ENCODE results near the gene N4BP3.
"Not testable (repeated sequence)": the region's sequence is repeated elsewhere in the genome, so short reads cannot be mapped to it uniquely, and the experiment has no call there.

Gene N4BP3

GRCh38 chr5:178113141-178113787, at the start of gene N4BP3:
N4BP3 (plus strand) TSS chr5:178113532; CDS start chr5:178119584, 6,052 bp downstream.
- H3K4me1 ChIP-seq (ENCODE audit: control insufficient read depth, insufficient read depth, low read length) = peaks cover 12% of the 10 kb centered on the region
- no peak within 1 kb of the TSS for H3K4me3 ChIP-seq (ENCODE audit: low read length)
- DNase-seq (ENCODE audit: low read depth) = peak; percentile 84
- no peak within 1 kb of the TSS for H3K9ac ChIP-seq (ENCODE audit: low read length)
- H3K27me3 ChIP-seq (replicated peaks; ENCODE audit: control insufficient read depth, insufficient read depth, low read length) = peaks cover 31% of the 10 kb centered on the region
- H3K36me3 ChIP-seq (ENCODE audit: control insufficient read depth, insufficient read depth, low read length, severe bottlenecking) = no peaks in the 10 kb centered on the region
- no peaks in the 10 kb centered on the region for H3K9me3 ChIP-seq (ENCODE audit: control insufficient read depth, low read length)

GRCh38 chr5:178067755-178068154, 45.6 kb upstream of the N4BP3 start:
- H3K9me3 ChIP-seq (ENCODE audit: control insufficient read depth, low read length) = no peaks in the 10 kb centered on the region
- H3K4me3 ChIP-seq (ENCODE audit: low read length) = no peak overlapping the region
- H3K9ac ChIP-seq (ENCODE audit: low read length) = no peak overlapping the region
- H3K27me3 ChIP-seq (replicated peaks; ENCODE audit: control insufficient read depth, insufficient read depth, low read length) = peaks cover 28% of the 10 kb centered on the region
- no peaks in the 10 kb centered on the region for H3K36me3 ChIP-seq (ENCODE audit: control insufficient read depth, insufficient read depth, low read length, severe bottlenecking)
- no peak for DNase-seq (ENCODE audit: low read depth)
- H3K4me1 ChIP-seq (ENCODE audit: control insufficient read depth, insufficient read depth, low read length) = no peaks in the 10 kb centered on the region

GRCh38 chr5:178068293-178068692, 45.0 kb upstream of the N4BP3 start:
- H3K27me3 ChIP-seq (replicated peaks; ENCODE audit: control insufficient read depth, insufficient read depth, low read length) = peaks cover 31% of the 10 kb centered on the region
- no peak for DNase-seq (ENCODE audit: low read depth)
- H3K4me1 ChIP-seq (ENCODE audit: control insufficient read depth, insufficient read depth, low read length) = no peaks in the 10 kb centered on the region
- no peak overlapping the region for H3K4me3 ChIP-seq (ENCODE audit: low read length)
- H3K9me3 ChIP-seq (ENCODE audit: control insufficient read depth, low read length) = no peaks in the 10 kb centered on the region
- H3K36me3 ChIP-seq (ENCODE audit: control insufficient read depth, insufficient read depth, low read length, severe bottlenecking) = no peaks in the 10 kb centered on the region
- no peak overlapping the region for H3K9ac ChIP-seq (ENCODE audit: low read length)

- no peak overlapping the region for H3K4me3 ChIP-seq (ENCODE audit: low read length)
- no peak for DNase-seq (ENCODE audit: low read depth)
- H3K36me3 ChIP-seq (ENCODE audit: control insufficient read depth, insufficient read depth, low read length, severe bottlenecking) = no peaks in the 10 kb centered on the region
- no peaks in the 10 kb centered on the region for H3K9me3 ChIP-seq (ENCODE audit: control insufficient read depth, low read length)
- peaks cover 43% of the 10 kb centered on the region for H3K27me3 ChIP-seq (replicated peaks; ENCODE audit: control insufficient read depth, insufficient read depth, low read length)
- H3K9ac ChIP-seq (ENCODE audit: low read length) = no peak overlapping the region
- no peaks in the 10 kb centered on the region for H3K4me1 ChIP-seq (ENCODE audit: control insufficient read depth, insufficient read depth, low read length)
These were observed 43.4 kb upstream of the N4BP3 start for GRCh38 chr5:178069909-178070308.

GRCh38 chr5:178071108-178071507, 42.2 kb upstream of the N4BP3 start:
- no peaks in the 10 kb centered on the region for H3K9me3 ChIP-seq (ENCODE audit: control insufficient read depth, low read length)
- H3K9ac ChIP-seq (ENCODE audit: low read length) = no peak overlapping the region
- H3K27me3 ChIP-seq (replicated peaks; ENCODE audit: control insufficient read depth, insufficient read depth, low read length) = peaks cover 49% of the 10 kb centered on the region
- peaks cover 3% of the 10 kb centered on the region for H3K4me1 ChIP-seq (ENCODE audit: control insufficient read depth, insufficient read depth, low read length)
- no peaks in the 10 kb centered on the region for H3K36me3 ChIP-seq (ENCODE audit: control insufficient read depth, insufficient read depth, low read length, severe bottlenecking)
- DNase-seq (ENCODE audit: low read depth) = no peak
- H3K4me3 ChIP-seq (ENCODE audit: low read length) = no peak overlapping the region

- Histone ChIP-seq H3K4me3 (ENCODE audit: low read length) (no peak overlapping the region), H3K27me3 (replicated peaks; ENCODE audit: control insufficient read depth, insufficient read depth, low read length) (peaks cover 44% of the 10 kb centered on the region), H3K9me3 (ENCODE audit: control insufficient read depth, low read length) (no peaks in the 10 kb centered on the region), H3K9ac (ENCODE audit: low read length) (no peak overlapping the region), H3K4me1 (ENCODE audit: control insufficient read depth, insufficient read depth, low read length) (peaks cover 3% of the 10 kb centered on the region), H3K36me3 (ENCODE audit: control insufficient read depth, insufficient read depth, low read length, severe bottlenecking) (no peaks in the 10 kb centered on the region)
- no peak for DNase-seq (ENCODE audit: low read depth)
These were observed 40.6 kb upstream of the N4BP3 start for GRCh38 chr5:178072749-178073148.

- peaks cover 37% of the 10 kb centered on the region for H3K27me3 ChIP-seq (replicated peaks; ENCODE audit: control insufficient read depth, insufficient read depth, low read length)
- no peaks in the 10 kb centered on the region for H3K36me3 ChIP-seq (ENCODE audit: control insufficient read depth, insufficient read depth, low read length, severe bottlenecking)
- H3K9ac ChIP-seq (ENCODE audit: low read length) = no peak overlapping the region
- H3K4me1 ChIP-seq (ENCODE audit: control insufficient read depth, insufficient read depth, low read length) = peaks cover 3% of the 10 kb centered on the region
- H3K4me3 ChIP-seq (ENCODE audit: low read length) = no peak overlapping the region
- DNase-seq (ENCODE audit: low read depth) = no peak
- no peaks in the 10 kb centered on the region for H3K9me3 ChIP-seq (ENCODE audit: control insufficient read depth, low read length)
These were observed 38.9 kb upstream of the N4BP3 start for GRCh38 chr5:178074266-178074952.

GRCh38 chr5:178076965-178077364, 36.4 kb upstream of the N4BP3 start:
- not testable (repeated sequence) for H3K9me3 ChIP-seq (ENCODE audit: control insufficient read depth, low read length); H3K9ac ChIP-seq (ENCODE audit: low read length); H3K4me1 ChIP-seq (ENCODE audit: control insufficient read depth, insufficient read depth, low read length); DNase-seq (ENCODE audit: low read depth); H3K4me3 ChIP-seq (ENCODE audit: low read length); H3K36me3 ChIP-seq (ENCODE audit: control insufficient read depth, insufficient read depth, low read length, severe bottlenecking)
- peaks cover 43% of the 10 kb centered on the region for H3K27me3 ChIP-seq (replicated peaks; ENCODE audit: control insufficient read depth, insufficient read depth, low read length)

GRCh38 chr5:178077751-178078150, 35.6 kb upstream of the N4BP3 start:
- H3K36me3 ChIP-seq (ENCODE audit: control insufficient read depth, insufficient read depth, low read length, severe bottlenecking) = no peaks in the 10 kb centered on the region
- no peak overlapping the region for H3K9ac ChIP-seq (ENCODE audit: low read length)
- H3K4me1 ChIP-seq (ENCODE audit: control insufficient read depth, insufficient read depth, low read length) = peaks cover 3% of the 10 kb centered on the region
- DNase-seq (ENCODE audit: low read depth) = no peak
- peaks cover 43% of the 10 kb centered on the region for H3K27me3 ChIP-seq (replicated peaks; ENCODE audit: control insufficient read depth, insufficient read depth, low read length)
- H3K4me3 ChIP-seq (ENCODE audit: low read length) = no peak overlapping the region
- no peaks in the 10 kb centered on the region for H3K9me3 ChIP-seq (ENCODE audit: control insufficient read depth, low read length)

- H3K27me3 ChIP-seq (replicated peaks; ENCODE audit: control insufficient read depth, insufficient read depth, low read length) = peaks cover 42% of the 10 kb centered on the region
- H3K9ac ChIP-seq (ENCODE audit: low read length) = no peak overlapping the region
- H3K9me3 ChIP-seq (ENCODE audit: control insufficient read depth, low read length) = no peaks in the 10 kb centered on the region
- H3K4me3 ChIP-seq (ENCODE audit: low read length) = no peak overlapping the region
- H3K36me3 ChIP-seq (ENCODE audit: control insufficient read depth, insufficient read depth, low read length, severe bottlenecking) = no peaks in the 10 kb centered on the region
- DNase-seq (ENCODE audit: low read depth) = peak; percentile 87
- H3K4me1 ChIP-seq (ENCODE audit: control insufficient read depth, insufficient read depth, low read length) = peaks cover 3% of the 10 kb centered on the region
These were observed 34.9 kb upstream of the N4BP3 start for GRCh38 chr5:178078197-178079010.

GRCh38 chr5:178080056-178080455, 33.3 kb upstream of the N4BP3 start:
- no peak for DNase-seq (ENCODE audit: low read depth)
- peaks cover 3% of the 10 kb centered on the region for H3K4me1 ChIP-seq (ENCODE audit: control insufficient read depth, insufficient read depth, low read length)
- peaks cover 43% of the 10 kb centered on the region for H3K27me3 ChIP-seq (replicated peaks; ENCODE audit: control insufficient read depth, insufficient read depth, low read length)
- H3K9me3 ChIP-seq (ENCODE audit: control insufficient read depth, low read length) = no peaks in the 10 kb centered on the region
- no peak overlapping the region for H3K4me3 ChIP-seq (ENCODE audit: low read length)
- H3K36me3 ChIP-seq (ENCODE audit: control insufficient read depth, insufficient read depth, low read length, severe bottlenecking) = no peaks in the 10 kb centered on the region
- no peak overlapping the region for H3K9ac ChIP-seq (ENCODE audit: low read length)
